NAMALWA (cell line): ENCODE results near the gene GABRB2.

Source experiments
- DNase-seq: peaks from one replicate; pipeline ENCODE4 v3.0.0-alpha.2; 2015; ENCODE audit warnings: low spot score

Gene GABRB2

DNA sequence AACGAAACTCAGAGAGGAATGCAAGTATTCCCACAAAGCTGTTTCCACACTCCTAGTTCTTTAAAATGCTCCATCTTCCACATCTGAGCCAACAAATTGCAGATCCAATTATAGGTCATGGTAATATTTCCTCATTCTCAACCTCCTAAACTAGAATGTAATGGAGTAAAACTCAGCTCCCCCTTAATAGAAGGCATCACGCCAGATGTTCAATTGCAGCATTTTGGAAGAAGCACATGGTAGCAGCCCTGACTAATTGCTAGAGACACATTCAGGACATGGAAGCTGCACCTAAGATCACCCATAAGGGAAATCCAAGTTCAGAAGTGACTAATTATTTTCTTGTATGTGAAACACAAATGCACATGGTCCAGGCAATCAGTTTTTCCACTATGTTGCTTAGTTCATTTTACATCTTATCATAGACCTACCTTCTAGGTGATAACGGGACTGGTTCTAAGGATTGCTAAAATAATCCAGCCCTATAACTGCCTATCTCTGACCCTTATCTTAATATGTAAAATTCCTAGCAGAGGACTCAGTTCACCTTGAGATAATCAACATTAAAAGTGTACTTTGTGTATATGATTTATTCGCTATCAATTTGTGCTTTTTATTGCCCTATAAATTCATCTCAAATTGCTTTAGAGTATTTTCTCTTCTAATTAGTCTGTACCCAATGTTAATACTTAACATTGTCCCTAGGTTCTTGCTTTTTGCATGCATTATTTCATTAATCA lies 75.1 kb downstream of the GABRB2 start:
- no peak for DNase-seq

DNA sequence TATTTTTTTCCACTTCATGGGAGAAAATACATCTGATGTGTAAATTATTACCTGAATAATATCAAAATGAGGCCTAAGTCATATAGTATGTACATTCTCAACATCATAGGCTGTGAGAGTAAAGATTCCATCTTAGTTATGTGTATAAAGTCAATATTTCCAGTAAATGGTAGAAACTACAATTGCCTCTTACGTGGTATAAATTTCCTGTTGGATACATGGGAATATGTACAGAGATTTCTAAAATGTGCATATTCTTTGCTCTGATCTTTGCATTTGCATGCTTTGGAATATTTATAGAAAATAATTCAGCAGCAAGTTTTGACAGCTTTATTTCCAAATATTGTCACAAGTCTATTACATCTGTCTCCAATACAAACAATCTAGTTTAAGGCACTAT lies 78.8 kb downstream of the GABRB2 start:
- no peak for DNase-seq

DNA sequence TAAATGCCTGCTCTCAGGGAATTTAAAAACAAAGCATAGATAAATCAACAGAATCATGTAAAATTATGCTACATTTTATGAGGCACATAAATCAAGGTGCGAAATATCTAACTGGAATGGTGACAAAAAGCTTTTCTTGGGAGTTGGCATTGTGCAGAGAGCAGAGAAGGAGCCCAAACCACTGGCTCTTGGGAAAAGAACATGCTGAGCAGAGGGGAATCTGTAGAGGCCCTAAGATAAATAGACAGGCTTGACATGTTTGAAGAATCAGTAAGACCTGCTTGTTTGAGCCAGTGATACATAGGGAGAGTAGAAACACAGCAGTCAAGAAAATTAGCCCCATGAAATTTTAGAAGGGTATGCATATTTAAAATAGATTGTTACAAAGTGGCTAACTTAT lies 85.8 kb downstream of the GABRB2 start:
- no peak for DNase-seq

DNA sequence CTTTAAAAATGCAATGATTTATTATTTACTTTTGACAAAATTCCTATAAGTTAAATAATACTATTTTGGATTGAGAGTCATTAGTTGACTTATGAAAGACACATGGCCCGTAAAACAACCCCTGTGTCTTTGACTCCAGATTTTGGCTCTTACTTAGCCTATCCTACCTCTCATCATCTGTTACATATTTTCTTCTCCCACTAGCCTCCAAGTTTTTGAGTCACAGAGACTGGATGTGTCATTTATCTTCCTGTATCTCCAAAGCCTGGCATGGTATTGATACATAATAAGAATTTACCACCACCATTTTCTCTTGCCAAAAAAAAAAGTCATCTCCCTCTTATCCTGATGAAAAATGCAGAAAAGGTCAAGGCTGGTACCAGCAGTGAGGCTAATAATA lies 99.9 kb downstream of the GABRB2 start:
- DNase-seq = no peak

DNA sequence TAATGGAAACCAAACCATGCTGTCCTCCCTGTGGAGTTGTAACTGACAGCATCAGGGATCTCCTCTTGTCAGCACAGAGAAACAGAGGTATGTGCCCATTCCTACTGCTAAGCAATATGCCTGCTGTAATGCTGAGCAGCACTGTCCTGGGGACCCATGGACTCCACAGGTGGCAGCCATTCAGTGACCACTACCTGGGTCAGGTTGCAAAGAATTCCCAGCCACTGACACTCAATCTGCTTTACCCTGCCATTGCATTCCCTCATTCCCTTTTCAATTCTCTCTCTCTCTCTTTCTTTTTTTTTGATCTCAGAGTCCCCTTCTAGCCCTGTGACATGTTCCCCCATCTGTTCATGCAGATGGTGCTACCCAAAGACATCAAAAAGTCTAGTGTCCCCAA lies 104.1 kb downstream of the GABRB2 start:
- DNase-seq = no peak

DNA sequence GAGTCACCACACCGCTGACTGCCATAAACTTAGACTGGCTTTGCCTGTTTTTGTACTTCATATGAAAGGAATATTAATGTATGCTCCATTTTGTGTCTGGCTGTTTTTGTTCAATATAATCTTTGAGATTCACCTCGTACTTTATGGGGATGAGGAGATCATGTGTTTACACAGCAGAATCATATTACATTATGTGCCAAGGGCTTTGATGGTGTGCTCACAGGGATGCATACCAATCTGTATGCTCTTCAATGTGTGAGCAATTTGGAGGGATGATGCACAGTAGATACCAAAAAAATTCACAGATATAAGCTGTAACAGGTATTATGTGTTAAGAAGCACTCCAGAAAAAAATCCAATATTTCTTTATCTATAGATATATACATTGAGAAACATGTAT lies 113.7 kb downstream of the GABRB2 start:
- no peak for DNase-seq

DNA sequence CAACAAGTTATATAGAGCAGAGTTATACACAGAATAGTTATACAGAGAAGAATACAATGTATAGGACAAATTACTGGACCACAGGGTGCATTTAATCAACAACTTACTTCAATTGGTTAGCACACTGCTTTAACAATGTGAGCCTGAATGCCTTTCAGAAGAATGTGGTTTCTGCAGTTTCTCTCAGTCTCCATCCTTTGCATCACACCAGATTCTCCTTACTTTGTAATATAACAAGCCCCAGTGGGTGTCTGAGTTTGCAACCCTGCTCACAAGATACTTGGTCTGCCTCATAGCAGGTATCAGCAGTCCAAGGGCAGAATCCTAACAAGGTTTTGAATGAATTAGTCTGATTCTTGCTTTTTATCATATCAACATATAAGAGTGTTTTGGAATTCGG lies 114.6 kb downstream of the GABRB2 start:
- DNase-seq = no peak

DNA sequence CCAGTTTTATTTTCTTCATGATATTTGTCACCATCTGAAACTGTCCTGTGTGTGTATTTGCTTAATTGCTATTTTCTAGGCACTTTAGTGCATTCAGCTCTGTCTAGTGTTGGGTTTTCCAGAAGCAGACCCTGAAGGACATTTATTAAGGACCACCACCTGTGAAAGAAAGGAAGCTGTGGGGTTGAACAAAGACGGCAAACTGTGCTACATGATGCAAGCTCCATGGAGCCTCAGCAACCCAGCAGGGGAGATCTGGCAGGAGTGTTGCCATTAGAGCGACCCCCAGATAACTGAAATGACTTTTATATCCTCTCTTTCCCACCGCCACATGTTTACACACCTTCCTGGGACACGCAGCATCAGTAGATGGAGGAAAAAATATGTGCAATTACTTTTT lies 125.5 kb downstream of the GABRB2 start:
- DNase-seq = no peak

DNA sequence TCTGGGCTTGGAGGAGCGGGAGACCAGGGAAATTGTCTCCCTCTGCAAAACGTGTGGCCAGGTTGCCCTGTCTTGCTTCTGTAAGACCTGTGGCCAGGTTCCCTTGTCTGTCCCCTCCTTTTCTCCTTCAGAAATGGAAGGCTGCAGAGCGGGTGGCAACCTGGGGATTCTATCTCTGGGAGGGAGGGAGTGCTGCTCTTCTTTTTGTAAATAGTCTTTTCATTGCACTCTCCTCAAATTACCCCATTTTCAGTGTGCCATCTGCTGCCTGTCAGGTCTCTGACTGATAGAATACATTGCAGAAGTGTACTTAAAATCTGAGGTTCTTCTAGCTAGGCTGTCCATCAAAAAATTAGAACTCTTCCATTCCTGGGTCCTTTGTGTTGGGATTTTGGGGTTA lies 126.0 kb downstream of the GABRB2 start:
- no peak for DNase-seq

DNA sequence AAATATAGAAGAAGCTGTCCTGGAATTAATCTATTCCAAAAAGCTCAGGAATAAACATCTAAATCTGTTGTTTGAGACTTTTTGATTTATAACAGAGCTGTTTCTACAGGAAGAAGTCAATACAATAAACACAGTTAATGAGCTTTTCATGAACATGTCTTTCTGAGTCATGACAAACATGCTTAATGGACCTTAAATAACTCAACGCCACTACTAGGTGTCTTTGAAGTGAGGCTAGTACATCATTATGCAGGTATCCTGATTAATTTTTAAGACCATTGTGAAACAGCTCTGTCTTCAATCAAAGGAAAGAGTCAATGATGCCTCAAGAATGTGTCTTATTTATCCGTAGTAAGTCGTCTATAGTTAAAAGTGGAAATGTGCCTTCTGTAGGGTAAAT lies 131.6 kb downstream of the GABRB2 start:
- no peak for DNase-seq

DNA sequence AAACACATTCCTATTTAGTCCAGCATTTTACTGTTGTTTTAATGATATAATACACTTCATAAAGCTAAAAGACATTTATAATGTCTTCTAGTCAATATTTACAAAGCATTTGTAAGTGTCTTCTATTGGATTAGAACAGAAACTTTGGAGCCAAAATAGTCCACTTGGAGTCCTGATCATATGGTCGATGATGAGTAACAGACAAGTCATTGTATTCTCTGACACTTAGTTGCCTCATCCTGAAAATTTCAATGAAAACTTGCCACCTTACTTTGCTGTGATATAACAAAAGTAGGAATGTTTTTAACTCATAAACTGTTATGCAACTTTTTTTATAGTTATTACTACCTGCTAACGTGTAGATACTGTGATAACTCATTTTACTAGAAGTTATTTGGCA lies 132.5 kb downstream of the GABRB2 start:
- DNase-seq = no peak

DNA sequence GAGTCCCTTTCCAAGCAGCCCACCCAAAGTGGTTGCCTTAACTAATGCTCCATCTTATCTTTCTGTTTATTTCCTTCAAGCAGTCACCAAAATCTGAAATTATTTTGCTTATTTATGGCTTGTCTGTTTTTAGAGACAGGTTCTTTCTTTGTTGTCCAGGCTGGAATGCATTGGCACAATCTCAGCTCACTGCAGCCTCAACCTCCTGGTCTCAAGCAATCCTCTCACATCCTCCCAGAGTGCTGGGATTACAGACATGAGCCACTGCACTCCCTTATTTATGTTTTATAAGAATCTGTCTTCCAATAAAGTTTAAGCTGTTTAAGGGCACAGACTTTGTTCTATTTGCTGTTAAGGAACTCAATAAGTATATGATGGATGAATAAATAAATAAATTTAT lies 133.7 kb downstream of the GABRB2 start:
- no peak for DNase-seq

DNA sequence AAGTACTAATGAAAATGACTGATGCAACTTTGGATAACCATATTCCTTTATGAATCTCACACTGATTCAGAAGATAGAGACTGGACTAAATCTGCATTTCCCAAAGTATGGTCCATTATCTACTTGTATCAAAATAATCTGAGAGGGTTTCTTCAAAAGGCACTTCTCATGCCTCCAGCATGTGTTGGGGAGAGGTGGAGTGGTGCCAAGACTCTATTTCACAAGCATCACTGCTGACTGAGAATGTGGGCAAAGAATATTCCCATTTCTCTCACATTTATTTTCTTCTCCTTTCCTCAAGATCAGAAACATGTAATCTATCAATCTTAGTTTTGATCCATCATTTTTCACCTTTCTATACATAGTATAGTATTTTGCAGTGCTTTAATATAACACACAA lies 135.4 kb downstream of the GABRB2 start:
- DNase-seq = no peak

DNA sequence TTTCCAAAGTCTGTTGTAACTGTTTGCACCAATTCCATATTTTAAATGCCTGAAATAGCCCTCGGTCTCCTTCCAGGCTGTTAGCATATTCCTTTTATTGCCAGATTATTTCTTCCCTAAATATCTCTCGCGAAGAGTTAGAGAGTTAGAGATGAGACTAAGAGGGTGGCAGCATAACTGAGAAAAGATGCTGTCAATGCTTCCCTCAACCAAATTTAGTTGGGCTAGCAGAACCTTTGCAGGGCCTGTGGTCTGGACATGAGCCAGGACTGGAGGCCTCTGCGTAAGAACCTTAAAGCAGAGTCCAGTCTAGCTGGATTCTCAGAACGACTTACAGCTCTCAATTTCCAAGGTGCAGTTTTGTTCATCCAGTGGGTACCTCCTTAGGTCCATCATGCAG lies 135.9 kb downstream of the GABRB2 start:
- no peak for DNase-seq

DNA sequence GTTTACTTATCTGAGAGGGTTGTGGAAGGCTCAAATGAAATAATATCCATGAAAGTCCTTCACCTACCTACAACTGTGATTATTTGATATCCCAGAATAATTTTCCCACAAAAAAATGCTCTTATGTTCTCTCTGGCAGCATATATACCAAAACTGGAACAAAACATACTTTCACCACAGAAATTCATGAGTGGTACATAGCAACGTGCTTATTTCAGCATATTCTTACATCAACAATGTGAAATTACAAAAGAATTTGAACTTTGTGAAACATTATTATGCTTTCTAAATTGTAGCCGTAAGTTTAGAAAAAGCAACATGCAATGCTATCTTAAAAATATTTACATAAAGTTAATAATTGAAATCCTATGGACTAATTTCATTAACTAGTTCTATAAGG lies 137.1 kb downstream of the GABRB2 start:
- no peak for DNase-seq

DNA sequence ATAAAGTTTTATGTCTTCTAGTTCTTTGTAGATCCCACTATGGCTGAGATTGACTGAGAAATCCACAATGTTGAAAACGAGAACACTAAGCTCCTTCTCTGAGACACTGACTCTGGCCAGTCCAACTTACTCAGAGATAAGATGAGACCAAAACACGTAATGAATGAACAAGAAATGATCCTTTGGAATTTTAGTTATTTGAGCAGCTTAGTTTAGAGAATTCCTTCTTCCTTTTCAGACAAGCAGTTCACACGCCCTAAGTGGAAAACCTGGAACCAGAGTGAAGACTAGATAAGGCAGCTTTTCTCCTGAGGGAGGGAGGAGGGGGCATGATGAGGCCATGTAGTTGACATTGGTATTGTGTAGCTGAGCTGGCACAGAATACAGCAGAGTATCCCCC lies 139.6 kb downstream of the GABRB2 start:
- DNase-seq = no peak

DNA sequence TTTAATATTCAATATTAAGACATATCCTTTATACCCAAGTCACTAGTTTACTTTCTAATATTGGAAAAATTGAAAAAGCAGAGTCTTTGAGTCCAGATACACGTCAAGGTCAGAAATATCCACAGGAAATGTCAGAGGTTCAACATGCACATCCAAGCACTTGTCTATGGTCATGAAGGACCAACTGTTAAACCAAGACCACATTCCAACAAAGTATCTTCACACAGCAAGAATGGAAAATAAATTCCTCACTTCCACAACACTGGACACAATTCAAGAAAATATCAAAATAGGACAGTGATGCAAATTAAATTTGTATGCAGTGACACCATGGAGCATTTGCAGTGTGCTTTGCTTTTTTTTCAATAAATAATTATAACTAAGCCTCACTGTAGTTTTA lies 142.5 kb downstream of the GABRB2 start:
- DNase-seq = no peak

DNA sequence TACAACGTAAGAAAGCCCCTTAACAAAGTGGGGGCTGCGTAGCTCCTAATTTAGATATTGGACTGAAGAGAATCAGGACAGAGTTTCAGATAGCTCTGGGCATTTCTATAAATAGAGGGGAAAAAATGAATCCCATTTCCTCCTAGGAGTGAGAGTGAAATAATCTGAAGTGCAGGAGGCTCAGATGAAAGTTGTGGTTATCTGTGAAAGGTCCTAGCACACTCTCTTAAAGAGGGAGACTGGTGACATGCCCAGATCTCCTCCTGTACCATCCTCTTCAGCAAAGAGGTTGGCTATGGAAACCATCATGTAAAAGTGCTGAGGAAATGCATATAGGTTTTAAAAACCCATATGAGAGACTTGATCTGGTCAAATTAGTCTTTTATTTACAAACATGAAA lies 143.4 kb downstream of the GABRB2 start:
- DNase-seq = no peak

DNA sequence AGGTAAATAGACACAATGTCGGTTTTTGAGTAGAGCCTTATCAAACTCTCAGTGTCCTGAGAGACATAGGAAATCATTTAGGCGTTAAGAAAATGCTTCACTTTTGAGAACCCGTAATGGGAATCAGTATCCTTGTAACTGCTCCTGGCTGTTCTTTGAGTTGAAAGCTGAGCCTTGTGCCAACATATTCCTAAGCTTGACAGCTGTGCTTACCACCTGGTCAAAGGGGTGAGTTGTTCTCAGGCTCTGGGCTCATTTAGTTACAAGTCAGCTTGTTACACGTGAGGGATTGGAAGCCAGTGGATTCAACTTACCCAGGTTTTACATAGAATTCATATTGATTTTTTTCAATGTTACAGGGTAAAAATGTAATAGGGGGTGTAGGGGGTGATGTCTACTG lies 145.9 kb downstream of the GABRB2 start:
- no peak for DNase-seq

DNA sequence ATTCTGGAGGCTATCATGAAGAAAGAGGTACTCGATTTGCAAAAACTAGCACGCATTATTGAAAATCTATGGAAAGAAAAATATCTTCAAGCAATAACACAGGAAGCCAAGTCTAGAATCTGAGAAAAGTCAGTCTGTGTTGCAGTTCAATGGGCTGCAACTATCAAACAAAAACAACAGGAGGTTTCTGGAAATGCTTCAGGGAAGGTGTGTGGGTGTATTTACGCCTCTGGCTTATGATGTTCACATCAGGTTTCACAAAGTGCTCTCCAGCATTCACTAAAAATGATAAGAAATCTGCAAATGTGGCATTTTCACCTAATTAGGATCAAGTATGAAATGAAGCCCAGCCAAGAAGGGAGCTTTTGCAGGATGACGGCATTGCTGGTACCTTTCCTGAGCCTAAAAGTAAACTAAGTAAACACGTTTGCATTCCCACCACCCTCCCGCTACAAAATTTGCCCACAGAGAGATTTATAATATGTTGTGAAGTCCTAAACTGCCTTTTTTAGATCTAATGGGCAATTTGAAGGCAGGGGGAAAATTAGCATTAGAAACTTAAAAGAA lies 146.4 kb downstream of the GABRB2 start:
- DNase-seq = no peak

DNA sequence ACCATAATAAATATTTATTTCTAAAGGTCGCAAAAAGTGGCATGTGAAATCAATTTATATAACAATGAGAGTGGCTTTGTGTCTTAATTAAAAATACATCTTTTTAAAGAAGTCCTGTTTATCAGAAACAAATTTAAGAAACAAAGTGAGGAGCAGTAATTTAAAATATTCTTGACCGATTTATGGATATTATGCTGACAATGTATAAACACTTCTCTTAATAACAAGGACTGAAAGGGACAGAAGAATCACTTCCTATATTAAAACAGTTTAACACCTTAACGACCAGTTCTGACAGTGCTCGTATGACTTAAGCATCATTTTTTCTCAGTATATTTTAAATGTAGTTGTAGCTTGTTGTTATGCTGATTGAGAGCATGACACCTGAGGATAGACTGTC lies 149.1 kb downstream of the GABRB2 start:
- DNase-seq = no peak

DNA sequence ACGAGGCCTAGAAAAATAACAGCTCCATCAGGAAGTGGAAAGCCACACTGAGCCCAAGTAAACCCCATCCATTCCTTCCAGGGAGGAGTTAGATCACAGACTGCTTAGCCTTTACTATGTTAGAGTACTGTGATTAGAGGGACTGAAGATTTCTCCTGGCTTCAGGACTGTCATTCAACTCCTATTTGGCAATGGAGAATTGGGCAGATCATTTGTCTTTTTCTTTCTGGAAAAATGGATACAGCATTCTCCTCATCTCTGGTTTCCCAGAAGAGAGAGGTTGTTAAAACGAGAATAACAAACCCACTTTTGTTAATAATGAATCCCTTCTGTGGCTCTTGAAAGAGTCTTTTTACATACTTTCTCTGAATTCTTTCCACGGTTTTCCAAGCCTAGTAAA lies 150.4 kb downstream of the GABRB2 start:
- no peak for DNase-seq

DNA sequence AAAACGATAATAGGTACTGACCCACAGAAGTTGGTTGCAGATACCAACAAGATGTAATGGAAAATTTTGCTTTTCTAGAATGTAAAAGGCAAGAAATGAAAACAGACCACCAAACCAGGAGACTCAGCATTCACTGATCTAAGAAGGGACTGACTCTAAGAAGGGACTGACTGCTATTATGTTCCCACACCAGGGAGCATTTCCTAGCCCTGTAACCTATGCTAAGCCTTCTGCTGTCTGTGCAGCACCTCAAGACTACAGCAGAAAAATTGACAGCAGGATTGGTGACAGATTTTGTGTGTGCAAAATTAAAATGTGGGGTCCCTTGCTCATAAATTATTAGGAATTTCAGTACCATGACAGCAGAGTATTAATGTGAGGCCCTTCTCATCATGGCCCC lies 154.8 kb downstream of the GABRB2 start:
- no peak for DNase-seq

DNA sequence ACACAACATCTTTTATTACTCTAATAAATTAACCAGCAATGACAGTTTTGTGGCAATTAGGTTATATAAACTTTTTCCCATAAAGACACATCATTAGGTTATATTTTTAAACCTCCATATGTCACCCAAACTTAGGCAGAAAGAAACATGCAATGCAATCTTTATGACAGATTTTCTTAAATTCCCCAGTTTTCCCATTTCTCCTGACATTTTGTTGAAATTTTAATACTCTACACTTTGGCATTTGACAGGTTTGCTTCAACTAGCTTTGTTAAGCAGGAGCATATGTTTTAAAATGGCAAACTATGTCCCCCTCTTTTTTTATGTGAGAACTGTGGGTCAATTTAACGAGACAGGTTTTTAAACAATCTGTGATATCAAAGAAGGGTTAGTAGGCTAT lies 155.5 kb downstream of the GABRB2 start:
- no peak for DNase-seq
